ENCODE measurements around the gene GSTA5. TPM values are rescaled to one million over a fixed set of nuclear protein-coding genes. Genes with fewer than 3 reads are reported as not detected.
"Not testable (repeated sequence)": the region's sequence is repeated elsewhere in the genome, so short reads cannot be mapped to it uniquely, and the experiment has no call there.

The GSTA5 gene
- total and polyA plus RNA-seq, 4 donors = 0.09 to 0.22 TPM; not detected in 2

DNA sequence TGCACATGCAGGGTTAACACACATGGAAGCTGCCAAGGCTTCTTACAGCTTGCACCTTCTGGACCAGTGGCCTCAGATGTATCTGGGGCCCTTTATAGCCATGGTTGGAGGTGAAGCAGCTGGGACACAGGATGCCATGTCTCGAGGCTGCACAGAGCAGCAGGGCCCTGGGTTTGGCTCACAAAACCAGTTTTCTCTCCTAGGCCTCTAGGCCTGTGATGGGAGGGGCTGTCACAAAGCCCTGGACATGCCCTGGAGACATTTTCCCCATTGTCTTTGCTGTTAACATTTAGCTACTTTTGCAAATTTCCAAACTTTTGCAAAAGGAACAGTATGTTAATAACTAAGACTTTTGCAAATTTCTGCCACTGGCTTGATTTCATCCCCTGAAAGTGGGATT lies 18.8 kb downstream of the GSTA5 start:
- WGBS, 2 donors = 76 to 100% methylated on average over 1 of the region's 1 CpG
- ATAC-seq (ENCODE audit: insufficient read depth, low FRiP score) (no peak), DNase-seq (no peak)
- Histone ChIP-seq H3K4me1 (ENCODE audit: control insufficient read depth in 5 of 5, insufficient read depth in 5 of 5, low read length in 5 of 5) (no peaks in the 10 kb centered on the region), H3K27me3 (ENCODE audit: control insufficient read depth in 3 of 3, insufficient read depth in 3 of 3, low read length in 2 of 3) (no peaks in the 10 kb centered on the region), H3K9ac (ENCODE audit: insufficient read depth in 1 of 2, low read length in 2 of 2) (no peak overlapping the region), H3K9me3 (ENCODE audit: control insufficient read depth in 4 of 4, insufficient read depth in 3 of 4, low read length in 3 of 4) (peaks cover 0 to 4% (median 2%) of the 10 kb centered on the region in 4 donors), H3K4me3 (no peak overlapping the region), H3K27ac (ENCODE audit: low read depth in 1 of 2, low read length in 1 of 2) (no peak overlapping the region), H3K36me3 (ENCODE audit: control insufficient read depth in 4 of 4, insufficient read depth in 4 of 4, low read length in 4 of 4) (no peaks in the 10 kb centered on the region)
- TF ChIP-seq, protein P1, sequence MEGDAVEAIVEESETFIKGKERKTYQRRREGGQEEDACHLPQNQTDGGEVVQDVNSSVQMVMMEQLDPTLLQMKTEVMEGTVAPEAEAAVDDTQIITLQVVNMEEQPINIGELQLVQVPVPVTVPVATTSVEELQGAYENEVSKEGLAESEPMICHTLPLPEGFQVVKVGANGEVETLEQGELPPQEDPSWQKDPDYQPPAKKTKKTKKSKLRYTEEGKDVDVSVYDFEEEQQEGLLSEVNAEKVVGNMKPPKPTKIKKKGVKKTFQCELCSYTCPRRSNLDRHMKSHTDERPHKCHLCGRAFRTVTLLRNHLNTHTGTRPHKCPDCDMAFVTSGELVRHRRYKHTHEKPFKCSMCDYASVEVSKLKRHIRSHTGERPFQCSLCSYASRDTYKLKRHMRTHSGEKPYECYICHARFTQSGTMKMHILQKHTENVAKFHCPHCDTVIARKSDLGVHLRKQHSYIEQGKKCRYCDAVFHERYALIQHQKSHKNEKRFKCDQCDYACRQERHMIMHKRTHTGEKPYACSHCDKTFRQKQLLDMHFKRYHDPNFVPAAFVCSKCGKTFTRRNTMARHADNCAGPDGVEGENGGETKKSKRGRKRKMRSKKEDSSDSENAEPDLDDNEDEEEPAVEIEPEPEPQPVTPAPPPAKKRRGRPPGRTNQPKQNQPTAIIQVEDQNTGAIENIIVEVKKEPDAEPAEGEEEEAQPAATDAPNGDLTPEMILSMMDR (IDR thresholded peaks at IDR 0.05; ENCODE audit: control extremely low read depth, extremely low read depth) = no peak

- WGBS, 2 donors = 82 to 91% methylated on average over 2 of the region's 2 CpGs
- TF ChIP-seq, protein P1 (IDR thresholded peaks at IDR 0.05; ENCODE audit: control extremely low read depth, extremely low read depth) = no peak
Measured at GRCh38 chr6:52820198-52820597, 20.4 kb downstream of the GSTA5 start.

DNA sequence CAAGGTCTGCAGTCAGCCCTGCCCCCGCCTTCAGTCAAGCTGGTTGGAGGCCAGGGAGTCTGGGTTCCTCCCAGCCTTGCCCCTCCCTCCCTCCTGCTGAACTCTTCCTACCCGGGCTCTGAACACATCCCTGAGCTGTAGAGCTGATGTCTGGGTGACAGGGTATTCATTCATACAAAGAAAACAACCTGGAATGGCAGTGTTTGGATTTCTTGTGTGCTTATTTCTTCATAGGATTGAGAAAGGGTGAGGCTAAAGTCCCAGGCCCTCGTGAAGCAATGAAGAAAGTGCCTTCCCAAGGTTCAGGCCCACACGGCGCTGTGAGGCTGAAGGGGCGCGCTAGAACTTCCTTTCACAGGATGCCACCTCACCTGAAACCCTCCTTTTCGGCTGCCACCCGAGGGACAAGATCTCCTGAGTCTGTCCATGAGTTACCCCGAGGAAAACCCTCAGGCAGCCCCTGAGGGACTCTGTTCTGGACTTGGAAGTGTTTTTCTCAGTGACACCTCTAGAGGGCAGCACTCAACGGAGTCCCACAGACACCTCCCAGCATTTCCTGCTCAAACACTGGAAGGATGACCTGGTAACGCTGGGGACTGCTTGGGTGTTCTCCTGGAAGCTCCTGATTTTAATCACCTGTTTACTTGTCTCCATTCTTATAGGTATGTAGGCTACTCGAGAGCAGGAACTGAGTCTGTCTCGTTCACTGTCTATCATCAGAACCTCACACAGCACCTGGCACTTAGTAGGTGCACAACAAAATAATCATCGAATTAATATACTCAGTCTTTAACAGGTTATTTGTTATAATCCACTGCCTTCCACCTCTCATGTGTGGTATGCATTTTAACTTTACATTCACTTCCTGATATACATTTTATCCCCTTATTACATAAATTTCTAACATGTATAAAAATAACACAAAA lies 25.2 kb downstream of the GSTA5 start:
- H3K9ac ChIP-seq (ENCODE audit: insufficient read depth in 1 of 2, low read length in 2 of 2) = no peak overlapping the region
- H3K27me3 ChIP-seq (ENCODE audit: control insufficient read depth in 3 of 3, insufficient read depth in 3 of 3, low read length in 2 of 3) = no peaks in the 10 kb centered on the region
- ATAC-seq (ENCODE audit: insufficient read depth, low FRiP score) (peak; percentile 90), DNase-seq (peak; percentile 48 to 59 (median 58))
- no peaks in the 10 kb centered on the region for H3K36me3 ChIP-seq (ENCODE audit: control insufficient read depth in 4 of 4, insufficient read depth in 4 of 4, low read length in 4 of 4)
- H3K4me1 ChIP-seq (ENCODE audit: control insufficient read depth in 5 of 5, insufficient read depth in 5 of 5, low read length in 5 of 5) = peaks cover 0 to 2% (median 0%) of the 10 kb centered on the region in 5 donors
- no peaks in the 10 kb centered on the region for H3K9me3 ChIP-seq (ENCODE audit: control insufficient read depth in 4 of 4, insufficient read depth in 3 of 4, low read length in 3 of 4)
- no peak overlapping the region for H3K4me3 ChIP-seq
- WGBS, 2 donors = 36 to 46% methylated on average over 15 of the region's 15 CpGs
- TF ChIP-seq, protein P1 (IDR thresholded peaks at IDR 0.05; ENCODE audit: control extremely low read depth, extremely low read depth) = peak; percentile 7
- no peak overlapping the region for H3K27ac ChIP-seq (ENCODE audit: low read depth in 1 of 2, low read length in 1 of 2)

More at GRCh38 chr6:52820198-52820597, 20.4 kb downstream of the GSTA5 start:
- Histone ChIP-seq H3K27ac (ENCODE audit: low read depth in 1 of 2, low read length in 1 of 2) (no peak overlapping the region), H3K9me3 (ENCODE audit: control insufficient read depth in 4 of 4, insufficient read depth in 3 of 4, low read length in 3 of 4) (peaks cover 0 to 4% (median 1%) of the 10 kb centered on the region in 4 donors), H3K36me3 (ENCODE audit: control insufficient read depth in 4 of 4, insufficient read depth in 4 of 4, low read length in 4 of 4) (no peaks in the 10 kb centered on the region), H3K9ac (ENCODE audit: insufficient read depth in 1 of 2, low read length in 2 of 2) (no peak overlapping the region), H3K4me1 (ENCODE audit: control insufficient read depth in 5 of 5, insufficient read depth in 5 of 5, low read length in 5 of 5) (peaks cover 0 to 2% (median 0%) of the 10 kb centered on the region in 5 donors), H3K27me3 (ENCODE audit: control insufficient read depth in 3 of 3, insufficient read depth in 3 of 3, low read length in 2 of 3) (no peaks in the 10 kb centered on the region), H3K4me3 (no peak overlapping the region)
- ATAC-seq (ENCODE audit: insufficient read depth, low FRiP score) (no peak), DNase-seq (no peak)

- 64 to 95% methylated on average over 3 of the region's 3 CpGs for WGBS, 2 donors
- not testable (repeated sequence) for H3K36me3 ChIP-seq (ENCODE audit: control insufficient read depth in 4 of 4, insufficient read depth in 4 of 4, low read length in 4 of 4); H3K9me3 ChIP-seq (ENCODE audit: control insufficient read depth in 4 of 4, insufficient read depth in 3 of 4, low read length in 3 of 4); DNase-seq; H3K9ac ChIP-seq (ENCODE audit: insufficient read depth in 1 of 2, low read length in 2 of 2); H3K4me3 ChIP-seq; H3K27ac ChIP-seq (ENCODE audit: low read depth in 1 of 2, low read length in 1 of 2); H3K4me1 ChIP-seq (ENCODE audit: control insufficient read depth in 5 of 5, insufficient read depth in 5 of 5, low read length in 5 of 5); ATAC-seq (ENCODE audit: insufficient read depth, low FRiP score); H3K27me3 ChIP-seq (ENCODE audit: control insufficient read depth in 3 of 3, insufficient read depth in 3 of 3, low read length in 2 of 3)
Measured at GRCh38 chr6:52814545-52814944, 26.1 kb downstream of the GSTA5 start.

DNA sequence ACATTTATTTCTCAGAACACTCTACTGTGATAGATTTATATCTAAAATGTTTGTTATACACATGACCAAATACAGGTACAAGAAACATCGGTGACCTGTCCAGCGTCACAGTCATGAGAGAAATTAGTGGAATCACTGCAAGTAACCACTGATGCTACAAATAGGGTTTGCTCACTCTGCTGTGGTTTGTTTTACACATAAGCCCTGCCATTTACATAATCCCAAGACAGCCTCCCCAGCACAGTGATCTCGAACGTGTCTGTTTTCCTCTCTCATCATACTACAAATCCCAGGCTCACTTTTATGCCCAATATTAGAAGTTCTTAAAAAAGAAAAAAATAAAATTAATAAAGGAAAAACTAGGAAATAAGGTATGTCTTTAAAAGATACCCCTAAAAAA lies 30.8 kb downstream of the GSTA5 start:
- not testable (repeated sequence) for H3K36me3 ChIP-seq (ENCODE audit: control insufficient read depth in 4 of 4, insufficient read depth in 4 of 4, low read length in 4 of 4); H3K9ac ChIP-seq (ENCODE audit: insufficient read depth in 1 of 2, low read length in 2 of 2); H3K27ac ChIP-seq (ENCODE audit: low read depth in 1 of 2, low read length in 1 of 2); DNase-seq; H3K4me3 ChIP-seq; H3K9me3 ChIP-seq (ENCODE audit: control insufficient read depth in 4 of 4, insufficient read depth in 3 of 4, low read length in 3 of 4); H3K4me1 ChIP-seq (ENCODE audit: control insufficient read depth in 5 of 5, insufficient read depth in 5 of 5, low read length in 5 of 5); H3K27me3 ChIP-seq (ENCODE audit: control insufficient read depth in 3 of 3, insufficient read depth in 3 of 3, low read length in 2 of 3); ATAC-seq (ENCODE audit: insufficient read depth, low FRiP score)
- 81 to 95% methylated on average over 4 of the region's 4 CpGs for WGBS, 2 donors

All from lung (tissue), 12 donors.